ENCODE results near the gene TTLL1. TPM values are rescaled to one million over a fixed set of nuclear protein-coding genes. Genes with fewer than 3 reads are reported as not detected.
A peak's percentile ranks its signal among the peaks of the same experiment; 100 is the strongest.

The TTLL1 gene
- total and polyA plus RNA-seq, 2 experiments from 2014 or later: 5.5 to 6.8 TPM

DNA sequence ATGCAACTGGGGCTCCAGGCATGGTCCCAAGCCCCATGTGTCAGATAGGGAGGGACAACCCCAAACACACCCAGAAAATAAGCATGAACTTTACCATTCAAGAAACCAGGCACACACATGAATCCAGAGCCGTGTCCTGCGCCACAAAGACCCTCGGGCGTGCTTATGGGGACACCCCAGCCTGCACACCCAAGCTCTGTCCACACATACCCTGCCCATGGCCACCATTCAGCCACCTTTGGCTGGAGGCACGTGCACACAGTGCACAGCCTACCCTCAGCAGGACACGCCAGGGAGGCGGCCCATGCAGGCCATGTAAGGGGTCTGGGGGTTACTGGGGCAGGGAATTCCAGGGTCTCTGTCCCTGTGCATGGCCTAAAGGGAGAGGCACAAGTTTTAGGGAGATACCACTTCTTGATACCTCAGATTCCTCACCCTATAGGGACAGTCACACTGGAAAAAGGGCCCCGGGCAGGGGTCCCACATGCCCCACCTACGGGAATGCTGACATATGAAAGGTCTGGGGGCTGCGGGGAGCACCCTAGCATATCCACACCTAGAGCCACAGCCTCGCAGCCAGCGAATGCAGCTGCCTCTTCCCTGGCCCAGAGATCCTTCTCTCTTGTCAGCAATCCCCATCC lies 94.8 kb downstream of the TTLL1 start:
- Histone ChIP-seq H3K79me2 (replicated peaks; ENCODE audit: insufficient read depth) (peaks cover 100% of the 10 kb centered on the region), H3K36me3 (ENCODE audit: insufficient read depth) (no peaks in the 10 kb centered on the region), H3K4me2 (no peak overlapping the region), H2AFZ (no peak overlapping the region), H3K9me2 (ENCODE audit: insufficient read depth) (no peaks in the 10 kb centered on the region), H3K27me3 (ENCODE audit: insufficient read depth) (no peaks in the 10 kb centered on the region), H4K20me1 (replicated peaks; ENCODE audit: insufficient read depth) (peaks cover 61% of the 10 kb centered on the region), H3K27ac (ENCODE audit: low read depth) (peak overlapping the region; percentile 50; the same call in 1 of the 2 replicates), H3F3A (replicated peaks; ENCODE audit: low read depth) (peaks cover 6% of the 10 kb centered on the region; the same call in 1 of the 2 replicates), H3K4me1 (ENCODE audit: insufficient read depth) (peaks cover 30% of the 10 kb centered on the region), H3K4me3 (no peak overlapping the region)
- Mint-ChIP-seq H3K9me3 (peaks cover 13% of the 10 kb centered on the region), H3K27ac (no peak overlapping the region), H3K4me3 (no peak overlapping the region), H3K4me1 (peaks cover 32% of the 10 kb centered on the region), H3K36me3 (ENCODE audit: low read depth) (peaks cover 20% of the 10 kb centered on the region), H3K27me3 (ENCODE audit: insufficient read depth, low read depth, poor library complexity) (peaks cover 4% of the 10 kb centered on the region)
- ATAC-seq: no peak
- no peak for TF ChIP-seq STAT1 (IDR thresholded peaks at IDR 0.05; ENCODE audit: unreplicated experiment)
- TF ChIP-seq, protein P1, sequence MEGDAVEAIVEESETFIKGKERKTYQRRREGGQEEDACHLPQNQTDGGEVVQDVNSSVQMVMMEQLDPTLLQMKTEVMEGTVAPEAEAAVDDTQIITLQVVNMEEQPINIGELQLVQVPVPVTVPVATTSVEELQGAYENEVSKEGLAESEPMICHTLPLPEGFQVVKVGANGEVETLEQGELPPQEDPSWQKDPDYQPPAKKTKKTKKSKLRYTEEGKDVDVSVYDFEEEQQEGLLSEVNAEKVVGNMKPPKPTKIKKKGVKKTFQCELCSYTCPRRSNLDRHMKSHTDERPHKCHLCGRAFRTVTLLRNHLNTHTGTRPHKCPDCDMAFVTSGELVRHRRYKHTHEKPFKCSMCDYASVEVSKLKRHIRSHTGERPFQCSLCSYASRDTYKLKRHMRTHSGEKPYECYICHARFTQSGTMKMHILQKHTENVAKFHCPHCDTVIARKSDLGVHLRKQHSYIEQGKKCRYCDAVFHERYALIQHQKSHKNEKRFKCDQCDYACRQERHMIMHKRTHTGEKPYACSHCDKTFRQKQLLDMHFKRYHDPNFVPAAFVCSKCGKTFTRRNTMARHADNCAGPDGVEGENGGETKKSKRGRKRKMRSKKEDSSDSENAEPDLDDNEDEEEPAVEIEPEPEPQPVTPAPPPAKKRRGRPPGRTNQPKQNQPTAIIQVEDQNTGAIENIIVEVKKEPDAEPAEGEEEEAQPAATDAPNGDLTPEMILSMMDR (conservative IDR thresholded peaks at IDR 0.05; ENCODE audit: low read depth in 2 of 2): no peak
- TF ChIP-seq ZNF331 (CRISPR knock-in tag; IDR thresholded peaks at IDR 0.05; ENCODE audit: low read depth): no peak
- TF ChIP-seq JUNB (IDR thresholded peaks at IDR 0.05; ENCODE audit: unreplicated experiment): no peak
- TF ChIP-seq, protein P2, sequence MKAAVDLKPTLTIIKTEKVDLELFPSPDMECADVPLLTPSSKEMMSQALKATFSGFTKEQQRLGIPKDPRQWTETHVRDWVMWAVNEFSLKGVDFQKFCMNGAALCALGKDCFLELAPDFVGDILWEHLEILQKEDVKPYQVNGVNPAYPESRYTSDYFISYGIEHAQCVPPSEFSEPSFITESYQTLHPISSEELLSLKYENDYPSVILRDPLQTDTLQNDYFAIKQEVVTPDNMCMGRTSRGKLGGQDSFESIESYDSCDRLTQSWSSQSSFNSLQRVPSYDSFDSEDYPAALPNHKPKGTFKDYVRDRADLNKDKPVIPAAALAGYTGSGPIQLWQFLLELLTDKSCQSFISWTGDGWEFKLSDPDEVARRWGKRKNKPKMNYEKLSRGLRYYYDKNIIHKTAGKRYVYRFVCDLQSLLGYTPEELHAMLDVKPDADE (IDR thresholded peaks at IDR 0.05): no peak
- no peak for TF ChIP-seq POLR2AphosphoS5 (IDR thresholded peaks at IDR 0.05; ENCODE audit: low read depth)
- TF ChIP-seq EZH2 (IDR thresholded peaks at IDR 0.05; ENCODE audit: low read depth, unreplicated experiment): no peak
- TF ChIP-seq, protein P3, sequence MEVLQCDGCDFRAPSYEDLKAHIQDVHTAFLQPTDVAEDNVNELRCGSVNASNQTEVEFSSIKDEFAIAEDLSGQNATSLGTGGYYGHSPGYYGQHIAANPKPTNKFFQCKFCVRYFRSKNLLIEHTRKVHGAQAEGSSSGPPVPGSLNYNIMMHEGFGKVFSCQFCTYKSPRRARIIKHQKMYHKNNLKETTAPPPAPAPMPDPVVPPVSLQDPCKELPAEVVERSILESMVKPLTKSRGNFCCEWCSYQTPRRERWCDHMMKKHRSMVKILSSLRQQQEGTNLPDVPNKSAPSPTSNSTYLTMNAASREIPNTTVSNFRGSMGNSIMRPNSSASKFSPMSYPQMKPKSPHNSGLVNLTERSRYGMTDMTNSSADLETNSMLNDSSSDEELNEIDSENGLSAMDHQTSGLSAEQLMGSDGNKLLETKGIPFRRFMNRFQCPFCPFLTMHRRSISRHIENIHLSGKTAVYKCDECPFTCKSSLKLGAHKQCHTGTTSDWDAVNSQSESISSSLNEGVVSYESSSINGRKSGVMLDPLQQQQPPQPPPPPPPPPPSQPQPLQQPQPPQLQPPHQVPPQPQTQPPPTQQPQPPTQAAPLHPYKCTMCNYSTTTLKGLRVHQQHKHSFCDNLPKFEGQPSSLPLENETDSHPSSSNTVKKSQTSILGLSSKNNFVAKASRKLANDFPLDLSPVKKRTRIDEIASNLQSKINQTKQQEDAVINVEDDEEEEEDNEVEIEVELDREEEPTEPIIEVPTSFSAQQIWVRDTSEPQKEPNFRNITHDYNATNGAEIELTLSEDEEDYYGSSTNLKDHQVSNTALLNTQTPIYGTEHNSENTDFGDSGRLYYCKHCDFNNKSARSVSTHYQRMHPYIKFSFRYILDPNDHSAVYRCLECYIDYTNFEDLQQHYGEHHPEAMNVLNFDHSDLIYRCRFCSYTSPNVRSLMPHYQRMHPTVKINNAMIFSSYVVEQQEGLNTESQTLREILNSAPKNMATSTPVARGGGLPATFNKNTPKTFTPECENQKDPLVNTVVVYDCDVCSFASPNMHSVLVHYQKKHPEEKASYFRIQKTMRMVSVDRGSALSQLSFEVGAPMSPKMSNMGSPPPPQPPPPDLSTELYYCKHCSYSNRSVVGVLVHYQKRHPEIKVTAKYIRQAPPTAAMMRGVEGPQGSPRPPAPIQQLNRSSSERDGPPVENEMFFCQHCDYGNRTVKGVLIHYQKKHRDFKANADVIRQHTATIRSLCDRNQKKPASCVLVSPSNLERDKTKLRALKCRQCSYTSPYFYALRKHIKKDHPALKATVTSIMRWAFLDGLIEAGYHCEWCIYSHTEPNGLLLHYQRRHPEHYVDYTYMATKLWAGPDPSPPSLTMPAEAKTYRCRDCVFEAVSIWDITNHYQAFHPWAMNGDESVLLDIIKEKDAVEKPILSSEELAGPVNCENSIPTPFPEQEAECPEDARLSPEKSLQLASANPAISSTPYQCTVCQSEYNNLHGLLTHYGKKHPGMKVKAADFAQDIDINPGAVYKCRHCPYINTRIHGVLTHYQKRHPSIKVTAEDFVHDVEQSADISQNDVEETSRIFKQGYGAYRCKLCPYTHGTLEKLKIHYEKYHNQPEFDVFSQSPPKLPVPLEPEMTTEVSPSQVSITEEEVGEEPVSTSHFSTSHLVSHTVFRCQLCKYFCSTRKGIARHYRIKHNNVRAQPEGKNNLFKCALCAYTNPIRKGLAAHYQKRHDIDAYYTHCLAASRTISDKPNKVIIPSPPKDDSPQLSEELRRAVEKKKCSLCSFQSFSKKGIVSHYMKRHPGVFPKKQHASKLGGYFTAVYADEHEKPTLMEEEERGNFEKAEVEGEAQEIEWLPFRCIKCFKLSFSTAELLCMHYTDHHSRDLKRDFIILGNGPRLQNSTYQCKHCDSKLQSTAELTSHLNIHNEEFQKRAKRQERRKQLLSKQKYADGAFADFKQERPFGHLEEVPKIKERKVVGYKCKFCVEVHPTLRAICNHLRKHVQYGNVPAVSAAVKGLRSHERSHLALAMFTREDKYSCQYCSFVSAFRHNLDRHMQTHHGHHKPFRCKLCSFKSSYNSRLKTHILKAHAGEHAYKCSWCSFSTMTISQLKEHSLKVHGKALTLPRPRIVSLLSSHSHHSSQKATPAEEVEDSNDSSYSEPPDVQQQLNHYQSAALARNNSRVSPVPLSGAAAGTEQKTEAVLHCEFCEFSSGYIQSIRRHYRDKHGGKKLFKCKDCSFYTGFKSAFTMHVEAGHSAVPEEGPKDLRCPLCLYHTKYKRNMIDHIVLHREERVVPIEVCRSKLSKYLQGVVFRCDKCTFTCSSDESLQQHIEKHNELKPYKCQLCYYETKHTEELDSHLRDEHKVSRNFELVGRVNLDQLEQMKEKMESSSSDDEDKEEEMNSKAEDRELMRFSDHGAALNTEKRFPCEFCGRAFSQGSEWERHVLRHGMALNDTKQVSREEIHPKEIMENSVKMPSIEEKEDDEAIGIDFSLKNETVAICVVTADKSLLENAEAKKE (CRISPR knock-in tag; IDR thresholded peaks at IDR 0.05): no peak
- TF ChIP-seq CREB1 (CRISPR knock-in tag; IDR thresholded peaks at IDR 0.05; ENCODE audit: low read depth): no peak
- no peak for TF ChIP-seq ZNF114 (CRISPR knock-in tag; IDR thresholded peaks at IDR 0.05)
- TF ChIP-seq EZH2phosphoT487 (IDR thresholded peaks at IDR 0.05; ENCODE audit: unreplicated experiment): no peak
- TF ChIP-seq NANOG (IDR thresholded peaks at IDR 0.05; ENCODE audit: borderline replicate concordance): no peak
- TF ChIP-seq, protein P4, sequence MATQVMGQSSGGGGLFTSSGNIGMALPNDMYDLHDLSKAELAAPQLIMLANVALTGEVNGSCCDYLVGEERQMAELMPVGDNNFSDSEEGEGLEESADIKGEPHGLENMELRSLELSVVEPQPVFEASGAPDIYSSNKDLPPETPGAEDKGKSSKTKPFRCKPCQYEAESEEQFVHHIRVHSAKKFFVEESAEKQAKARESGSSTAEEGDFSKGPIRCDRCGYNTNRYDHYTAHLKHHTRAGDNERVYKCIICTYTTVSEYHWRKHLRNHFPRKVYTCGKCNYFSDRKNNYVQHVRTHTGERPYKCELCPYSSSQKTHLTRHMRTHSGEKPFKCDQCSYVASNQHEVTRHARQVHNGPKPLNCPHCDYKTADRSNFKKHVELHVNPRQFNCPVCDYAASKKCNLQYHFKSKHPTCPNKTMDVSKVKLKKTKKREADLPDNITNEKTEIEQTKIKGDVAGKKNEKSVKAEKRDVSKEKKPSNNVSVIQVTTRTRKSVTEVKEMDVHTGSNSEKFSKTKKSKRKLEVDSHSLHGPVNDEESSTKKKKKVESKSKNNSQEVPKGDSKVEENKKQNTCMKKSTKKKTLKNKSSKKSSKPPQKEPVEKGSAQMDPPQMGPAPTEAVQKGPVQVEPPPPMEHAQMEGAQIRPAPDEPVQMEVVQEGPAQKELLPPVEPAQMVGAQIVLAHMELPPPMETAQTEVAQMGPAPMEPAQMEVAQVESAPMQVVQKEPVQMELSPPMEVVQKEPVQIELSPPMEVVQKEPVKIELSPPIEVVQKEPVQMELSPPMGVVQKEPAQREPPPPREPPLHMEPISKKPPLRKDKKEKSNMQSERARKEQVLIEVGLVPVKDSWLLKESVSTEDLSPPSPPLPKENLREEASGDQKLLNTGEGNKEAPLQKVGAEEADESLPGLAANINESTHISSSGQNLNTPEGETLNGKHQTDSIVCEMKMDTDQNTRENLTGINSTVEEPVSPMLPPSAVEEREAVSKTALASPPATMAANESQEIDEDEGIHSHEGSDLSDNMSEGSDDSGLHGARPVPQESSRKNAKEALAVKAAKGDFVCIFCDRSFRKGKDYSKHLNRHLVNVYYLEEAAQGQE (IDR thresholded peaks at IDR 0.05; ENCODE audit: unreplicated experiment): no peak
- no peak for DNase-seq (ENCODE audit: low spot score)

All from GM23338 (cell line).